Measurements from ENCODE around the gene CDH24.

Gene CDH24

DNA sequence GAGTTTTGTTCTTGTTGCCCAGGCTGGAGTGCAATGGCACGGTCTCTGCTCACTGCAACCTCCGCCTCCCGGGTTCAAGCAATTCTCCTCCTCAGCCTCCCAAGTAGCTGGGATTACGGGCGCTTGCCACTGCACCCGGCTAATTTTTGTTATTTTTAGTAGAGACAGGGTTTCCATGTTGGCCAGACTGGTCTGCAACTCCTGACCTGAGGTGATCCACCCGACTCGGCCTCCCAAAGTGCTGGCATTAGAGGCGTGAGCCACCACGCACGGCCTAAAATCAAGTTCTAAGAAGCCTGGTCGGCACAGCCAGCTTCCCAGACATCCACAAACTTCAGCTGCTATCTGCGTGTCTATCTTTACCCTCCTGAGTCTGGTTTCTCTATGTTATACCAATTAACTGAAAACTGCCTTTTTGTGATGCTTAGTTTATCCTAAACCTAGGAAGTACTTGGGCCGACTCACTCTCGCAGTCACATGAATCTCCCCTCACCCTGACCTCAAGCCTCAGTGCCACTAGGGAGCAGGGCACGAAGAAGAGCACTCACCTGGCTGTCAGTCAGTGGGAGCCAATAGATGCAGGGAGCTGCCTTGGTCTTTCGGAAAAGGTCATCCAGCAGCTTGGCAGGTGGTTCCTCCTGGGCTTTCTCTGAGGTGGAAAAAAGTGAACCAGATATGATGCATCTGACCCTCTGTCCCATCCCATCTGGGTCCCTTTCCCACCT is 3.4 kb upstream of the CDH24 start:
- DNase-seq: no peak

DNA sequence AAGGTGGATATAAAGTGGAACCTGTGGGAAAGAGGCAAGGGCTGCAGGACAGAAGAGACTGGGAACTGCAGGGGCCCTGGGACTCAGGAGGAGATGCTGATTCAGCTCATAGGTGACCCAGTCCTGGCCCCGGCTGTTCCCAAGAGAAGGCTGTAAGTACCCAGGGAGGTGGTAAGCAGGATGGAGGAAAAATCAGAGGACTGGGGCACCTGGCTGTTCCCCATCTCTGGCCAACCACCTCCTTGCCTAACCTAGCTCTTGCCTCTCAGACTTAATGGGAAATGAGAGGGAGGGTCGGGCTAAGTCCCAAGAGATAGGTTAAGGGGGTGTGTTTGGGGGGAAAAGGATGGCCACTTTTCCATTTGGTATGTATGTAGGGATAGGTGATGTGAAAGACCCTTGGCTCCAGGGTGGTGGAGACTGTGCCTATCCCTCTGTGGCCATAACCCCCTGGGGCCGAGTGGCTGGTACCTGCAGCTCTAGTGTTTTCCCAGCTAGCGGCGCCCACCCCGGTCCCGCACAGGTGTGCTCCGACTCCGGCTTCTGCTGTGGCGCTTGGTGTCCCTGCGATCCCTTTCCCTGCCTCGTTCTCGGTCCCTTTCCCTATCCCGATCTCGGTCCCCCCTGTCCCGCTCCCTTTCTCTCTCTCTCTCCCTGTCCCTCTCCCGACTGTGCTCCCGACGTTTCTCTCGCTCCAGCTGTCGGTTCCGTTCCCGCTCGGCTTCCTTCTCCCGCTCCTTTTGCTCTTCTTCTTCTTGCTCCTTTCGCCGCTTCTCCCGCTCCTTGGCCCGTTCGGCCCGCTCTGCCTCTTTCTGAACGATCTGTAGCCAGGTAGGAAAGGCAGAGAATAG is 1.6 kb upstream of the CDH24 start:
- no peak for DNase-seq

DNA sequence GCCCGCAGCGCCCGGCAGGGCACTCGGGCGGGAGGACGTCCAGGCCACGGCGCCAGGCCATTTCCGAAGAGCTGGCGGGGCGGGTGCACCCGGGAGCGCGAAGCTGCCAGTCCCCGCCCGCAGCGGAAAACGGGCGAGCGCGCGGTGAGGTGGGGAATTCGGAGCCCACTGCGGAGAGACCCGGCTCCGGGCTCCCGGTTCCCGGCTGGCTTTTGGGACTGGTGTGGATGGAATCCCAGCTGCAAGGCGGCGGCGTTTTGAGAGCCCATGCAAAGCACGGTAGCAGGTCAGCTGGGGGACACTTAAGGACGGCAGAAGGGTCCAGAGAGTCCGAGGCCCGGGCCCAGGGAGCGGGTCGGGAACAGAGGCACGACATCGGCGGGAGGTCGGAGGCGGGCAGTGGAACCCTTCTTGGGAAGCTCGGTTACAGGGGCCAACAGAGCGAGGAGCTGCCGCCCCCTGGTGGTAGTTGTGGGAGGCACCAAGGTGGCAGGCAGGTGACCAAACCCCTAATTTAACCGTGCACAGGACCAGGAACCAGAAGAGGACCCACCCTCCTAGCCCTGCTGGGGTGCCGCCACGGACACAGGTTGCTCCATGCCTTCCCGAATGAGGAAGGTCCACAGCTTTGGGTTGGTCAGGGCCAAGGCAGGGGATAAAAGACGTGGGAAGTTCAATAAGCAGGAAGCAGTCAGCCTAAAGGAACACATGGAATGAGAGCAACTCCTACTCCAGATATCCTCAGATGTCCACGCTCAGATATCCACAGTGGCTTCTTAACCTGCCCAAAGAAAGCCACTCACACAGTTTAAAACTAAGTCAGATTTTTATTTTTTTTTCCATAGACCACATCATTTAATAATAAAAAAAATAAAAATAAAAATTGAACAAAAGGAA is 685 bp upstream of the CDH24 start:
- DNase-seq: no peak

DNA sequence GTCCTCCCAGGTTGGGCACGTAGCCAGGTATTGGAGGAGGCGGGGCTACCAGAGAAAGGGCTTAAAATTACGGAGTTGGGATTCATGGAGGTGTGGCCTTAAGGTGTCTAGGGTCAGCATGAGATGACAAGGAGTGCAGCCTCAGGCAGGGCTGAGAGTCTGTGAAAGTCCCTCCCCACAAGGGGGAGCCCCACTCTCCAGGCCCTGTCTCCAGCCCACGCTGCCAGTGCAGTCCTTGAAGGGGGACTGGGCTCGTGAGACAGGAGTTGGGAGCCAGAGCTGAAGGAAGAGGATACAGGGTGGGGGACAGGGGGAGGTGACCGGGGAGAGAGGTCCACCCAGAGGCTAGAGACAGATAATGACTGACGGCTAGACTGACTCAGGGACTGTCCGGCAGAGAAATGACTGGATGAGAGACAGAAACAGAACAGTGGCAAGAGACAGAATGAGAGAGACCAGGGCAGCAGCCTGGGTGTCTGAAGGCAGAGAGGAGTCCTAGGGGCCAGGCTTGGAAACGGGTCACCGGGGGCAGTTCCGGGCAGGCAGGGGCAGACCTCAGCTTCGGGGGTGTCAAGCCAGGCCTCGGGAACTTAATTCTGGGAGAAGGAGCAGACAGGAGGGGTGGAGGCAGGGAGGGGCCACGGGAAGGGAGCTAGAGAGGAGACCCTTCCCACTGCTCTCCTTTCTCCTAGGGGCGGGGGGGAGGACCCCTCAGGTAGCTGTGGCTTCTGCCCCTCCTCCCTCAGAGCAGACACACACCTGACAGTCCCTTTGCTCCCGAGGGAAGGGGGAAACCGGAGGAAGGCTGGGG is 970 bp downstream of the CDH24 start:
- DNase-seq: no peak

DNA sequence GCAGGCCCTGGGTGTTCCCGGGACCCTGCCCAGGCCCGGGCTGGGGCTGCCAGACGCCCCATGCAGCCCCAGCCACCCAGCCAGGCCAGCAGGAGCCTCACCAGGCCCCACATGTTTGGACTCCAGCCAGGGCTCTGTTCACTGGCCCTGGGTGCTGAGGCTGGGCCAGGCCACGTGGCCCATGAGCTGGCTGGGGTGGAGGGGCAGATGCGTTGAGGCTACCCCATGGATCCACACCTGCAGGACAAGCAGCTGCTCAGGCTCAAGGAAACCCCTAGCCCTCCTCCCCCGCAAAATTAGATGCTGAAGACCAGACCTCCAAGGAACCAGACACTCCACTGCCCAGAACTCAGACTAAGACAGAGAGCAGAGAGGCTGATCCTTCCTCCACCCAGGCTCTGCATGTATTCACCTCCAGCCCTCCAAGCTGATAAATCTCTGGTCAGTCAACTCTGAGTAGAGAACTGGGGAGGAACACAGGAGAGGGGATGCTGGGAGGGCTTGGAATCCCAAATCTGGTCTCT is 1.6 kb downstream of the CDH24 start:
- no peak for DNase-seq

DNA sequence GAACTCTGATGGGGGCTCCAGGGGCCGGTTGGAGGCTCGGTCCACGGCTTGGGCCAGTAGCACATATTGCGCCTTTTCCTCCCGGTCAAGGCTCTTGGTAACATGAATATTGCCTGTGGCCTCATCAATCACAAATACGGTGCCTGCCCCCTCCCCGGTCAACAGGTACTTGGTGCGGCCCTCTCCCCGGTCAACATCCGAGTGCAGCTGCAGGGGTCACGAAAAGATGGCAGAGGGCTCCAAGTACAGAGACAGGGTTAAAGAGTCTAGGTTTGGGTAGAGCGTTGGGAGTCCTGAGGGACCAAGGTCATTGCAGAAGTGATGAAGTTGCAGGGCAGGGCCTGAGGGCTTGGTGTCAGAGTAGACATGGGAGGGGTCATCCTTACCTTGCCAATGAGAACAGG is 2.2 kb downstream of the CDH24 start:
- DNase-seq: no peak

DNA sequence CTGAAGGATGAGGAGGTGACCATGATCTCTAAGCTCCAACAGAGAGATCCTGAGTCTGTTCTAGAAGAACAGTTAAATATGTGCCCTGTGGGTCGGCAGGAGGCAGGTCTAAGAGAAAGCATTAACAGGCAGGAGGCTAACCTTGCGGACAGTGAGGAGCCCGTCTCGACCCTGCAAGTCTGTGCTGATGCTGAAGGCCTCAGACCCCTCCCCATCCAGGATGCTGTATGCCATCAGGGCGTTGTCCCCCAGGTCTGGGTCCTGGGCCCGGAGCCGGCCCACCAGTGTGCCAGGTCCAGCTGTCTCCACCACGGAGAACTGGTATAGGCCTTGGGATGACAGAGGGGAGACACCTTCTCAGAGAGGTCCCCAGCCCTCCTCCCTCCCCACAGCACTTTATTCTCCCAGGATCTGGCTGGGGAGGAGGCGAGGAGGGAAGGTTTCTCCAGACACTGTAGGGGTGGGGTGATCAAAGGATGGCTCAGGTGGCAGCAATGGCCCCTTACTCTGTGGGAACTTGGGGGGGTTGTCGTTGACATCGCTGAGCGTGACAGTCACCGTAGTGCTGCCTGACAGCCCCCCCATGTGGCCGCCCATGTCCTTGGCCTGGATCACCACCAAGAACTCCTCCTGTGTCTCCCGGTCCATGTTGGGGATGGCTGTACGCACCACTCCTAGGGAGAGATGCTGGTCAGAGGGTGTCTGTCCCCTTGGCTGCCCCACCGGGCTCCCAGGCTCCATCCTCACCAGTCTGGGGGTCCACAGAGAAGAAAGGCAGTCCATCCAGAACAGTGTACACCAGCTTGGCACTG is 3.1 kb downstream of the CDH24 start:
- DNase-seq: no peak

DNA sequence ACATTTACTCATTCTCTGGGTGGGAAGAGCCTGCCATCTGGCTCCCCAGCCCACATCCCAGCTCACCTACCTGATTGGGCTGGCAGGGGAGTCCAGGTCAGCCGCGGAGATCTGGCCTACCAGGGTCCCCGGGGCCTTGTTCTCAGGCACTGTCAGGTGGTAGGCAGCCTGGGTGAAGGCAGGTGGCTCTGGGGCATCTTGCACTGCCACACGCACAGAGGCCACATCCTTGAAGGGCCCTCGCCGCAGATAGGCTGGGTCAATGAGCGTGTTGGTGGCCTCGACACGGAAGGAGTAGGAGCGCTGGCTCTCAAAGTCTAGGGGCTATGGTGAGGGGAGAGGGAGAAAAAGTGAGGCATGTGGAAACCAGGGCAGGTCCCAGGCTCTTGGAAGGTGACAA is 3.9 kb downstream of the CDH24 start:
- DNase-seq: no peak

DNA sequence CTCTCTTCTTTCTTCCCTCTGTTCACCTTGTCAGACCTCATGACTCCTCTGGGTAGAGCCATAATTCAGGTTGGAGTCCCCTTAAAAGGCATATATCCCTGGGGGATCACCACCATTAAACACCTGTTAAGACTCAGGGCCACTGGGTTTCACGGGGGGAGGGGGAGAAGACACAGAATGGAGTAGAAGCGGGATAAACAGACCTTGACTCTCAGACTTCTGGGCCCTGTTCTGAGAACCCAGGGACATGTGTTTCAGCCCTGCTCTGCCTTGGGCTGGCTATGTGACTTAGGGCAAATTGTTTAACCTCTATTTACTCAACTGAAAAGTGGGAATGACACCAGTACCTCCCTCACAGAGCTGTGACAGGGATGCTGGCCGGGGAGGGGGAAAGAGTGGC is 4.6 kb downstream of the CDH24 start:
- no peak for DNase-seq

DNA sequence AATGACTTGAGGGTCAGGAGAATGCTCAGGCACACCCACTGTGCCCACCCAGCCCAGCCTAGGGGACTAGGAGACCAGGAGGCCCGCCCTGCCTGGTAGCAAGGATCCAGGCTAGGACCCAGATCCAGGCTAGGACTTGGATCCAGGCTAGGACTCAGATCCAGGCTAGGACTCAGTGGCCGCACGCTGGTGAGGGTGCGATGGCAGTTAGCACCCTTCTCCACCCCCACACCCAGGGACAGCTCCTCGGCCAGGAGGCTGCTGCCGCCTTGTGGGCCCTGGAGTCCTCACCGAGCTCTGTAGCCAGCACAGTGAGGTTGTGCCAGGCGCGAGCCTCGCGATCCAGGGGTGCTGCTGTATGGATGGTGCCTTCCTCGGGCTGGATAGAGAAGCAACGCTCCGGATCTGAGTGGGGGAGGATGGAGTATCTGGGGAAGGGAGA is 5.1 kb downstream of the CDH24 start:
- DNase-seq: no peak

DNA sequence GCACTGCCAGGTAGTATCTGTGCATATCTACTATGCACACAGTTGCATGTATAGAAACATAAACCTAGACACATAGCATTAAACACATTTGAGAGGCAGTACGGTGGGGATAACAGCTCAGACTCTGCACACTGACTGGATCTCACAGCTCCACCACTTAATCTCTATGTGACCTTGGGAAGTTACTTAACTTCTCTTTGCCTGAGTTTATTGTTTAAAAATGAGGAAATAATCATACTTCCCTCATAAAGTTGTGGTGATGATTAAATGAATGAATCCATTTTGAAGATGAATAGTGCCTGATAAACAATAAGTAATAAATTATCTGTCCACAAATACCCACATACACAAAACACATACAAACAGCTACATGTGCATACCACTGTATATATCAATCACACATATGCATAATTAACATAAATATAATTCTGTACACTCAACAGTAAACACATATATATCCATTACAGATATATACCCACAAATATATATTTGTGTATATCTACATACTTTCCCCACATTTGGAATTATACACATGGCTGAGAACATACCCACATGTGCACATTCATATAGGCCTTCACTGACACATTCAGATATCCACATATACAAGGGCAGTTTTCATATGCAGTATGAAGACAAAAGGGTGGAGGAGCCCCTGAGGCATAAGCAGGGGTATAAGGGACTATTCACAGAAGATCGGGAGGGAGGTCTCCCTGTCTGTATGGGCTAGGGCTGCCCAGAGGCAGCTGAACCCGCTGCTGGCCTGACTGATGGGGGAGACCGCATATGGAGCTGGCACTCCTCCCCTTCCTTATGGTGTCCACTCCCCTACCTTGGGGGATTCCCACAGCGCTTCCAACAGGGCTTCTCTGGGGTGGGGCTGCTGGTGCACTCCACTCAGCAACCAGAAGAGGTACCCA is 5.9 kb downstream of the CDH24 start:
- DNase-seq: no peak

DNA sequence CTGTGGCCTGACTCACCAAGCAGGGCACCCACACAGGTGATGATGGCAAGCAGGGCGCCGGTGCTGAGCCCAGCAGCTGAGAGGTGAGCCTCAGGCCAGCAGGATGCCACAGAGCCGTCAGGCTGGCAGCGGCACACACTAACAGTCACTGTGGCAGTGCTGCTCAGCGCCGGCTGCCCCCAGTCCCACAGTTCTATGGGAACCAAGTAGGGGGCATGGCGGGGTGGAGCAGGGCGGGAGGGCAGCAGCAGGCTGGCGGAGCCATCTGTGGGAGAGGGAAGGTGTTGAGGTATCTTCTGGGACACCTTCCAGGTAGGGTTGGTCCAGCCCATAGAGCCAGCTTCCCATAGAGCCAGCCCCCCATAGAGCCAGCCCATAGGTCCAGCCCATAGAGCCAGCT is 8.3 kb downstream of the CDH24 start:
- DNase-seq: no peak

DNA sequence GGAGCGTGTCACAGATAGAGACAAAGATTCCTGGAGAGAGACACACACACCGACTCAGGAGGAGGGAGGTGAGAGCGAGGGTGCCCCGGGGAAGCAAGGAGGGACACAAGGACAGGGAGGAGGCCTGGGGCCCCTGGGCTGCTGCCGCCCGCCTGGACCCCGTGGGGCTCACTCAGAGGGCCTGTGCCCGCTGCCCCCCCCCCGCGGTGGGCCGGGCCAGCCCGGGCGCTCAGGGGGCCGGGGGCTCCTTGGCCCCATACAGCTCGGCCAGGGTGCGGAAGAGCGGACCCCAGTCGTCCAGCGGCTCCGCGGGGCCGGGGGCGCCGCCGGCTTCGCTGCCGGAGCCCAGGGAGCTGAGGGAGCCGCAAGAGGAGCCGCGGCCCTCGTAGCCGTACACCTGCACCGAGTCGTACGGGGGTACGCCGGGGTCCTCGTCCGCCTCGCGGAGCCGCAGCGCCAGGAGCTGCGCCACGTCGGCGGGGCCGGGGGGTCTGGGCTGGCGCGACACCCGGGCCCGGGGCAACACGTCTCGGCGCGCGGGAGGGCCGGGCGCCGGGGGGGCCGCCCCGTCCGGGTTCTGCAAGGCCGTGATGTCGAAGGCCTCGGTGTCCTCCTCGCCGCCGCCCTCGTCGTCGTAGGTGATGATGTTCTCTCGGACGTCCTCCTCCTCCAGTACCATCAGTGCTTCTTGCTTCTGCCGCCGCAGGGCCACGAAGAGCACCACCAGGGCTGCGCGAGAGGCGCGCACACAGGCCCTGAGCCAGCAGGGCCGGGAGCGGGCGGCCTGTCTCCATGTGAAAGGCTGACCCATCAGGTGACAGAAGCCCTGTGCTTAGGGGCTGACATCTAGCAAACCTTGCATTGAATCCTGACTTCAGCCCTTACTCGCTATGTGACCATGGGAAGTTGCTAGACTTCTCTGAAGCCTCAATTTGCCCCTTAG is 9.3 kb downstream of the CDH24 start:
- DNase-seq: no peak

DNA sequence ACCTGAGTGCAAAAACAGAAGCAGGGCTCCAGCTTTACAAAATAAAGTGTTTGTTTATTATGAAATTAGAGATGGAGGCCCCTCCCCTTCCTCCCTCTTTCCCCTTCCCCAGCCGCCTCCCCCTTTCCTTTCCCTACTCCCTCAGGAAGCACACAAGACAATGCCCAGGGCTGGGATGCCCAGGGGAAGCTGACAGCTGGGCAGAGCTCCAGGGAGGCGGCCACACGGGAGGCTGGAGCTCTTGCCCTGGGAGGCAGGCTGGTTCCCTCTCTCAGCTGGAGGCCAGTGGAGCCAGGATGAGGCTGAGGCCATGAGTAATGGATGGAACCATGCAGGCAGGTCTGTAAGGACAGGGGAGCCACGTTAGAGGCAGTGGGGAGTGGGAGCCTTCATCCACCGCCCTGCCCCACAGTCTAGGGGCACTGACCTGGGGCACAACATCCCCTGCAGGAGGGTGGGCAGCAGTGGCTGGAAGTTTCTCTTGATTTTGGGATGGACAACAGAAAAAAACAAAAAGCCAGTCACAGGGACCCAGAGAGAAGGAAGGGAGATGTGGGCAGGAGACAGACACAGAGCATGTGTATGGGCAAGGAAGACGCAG is 10.2 kb downstream of the CDH24 start:
- DNase-seq: no peak

DNA sequence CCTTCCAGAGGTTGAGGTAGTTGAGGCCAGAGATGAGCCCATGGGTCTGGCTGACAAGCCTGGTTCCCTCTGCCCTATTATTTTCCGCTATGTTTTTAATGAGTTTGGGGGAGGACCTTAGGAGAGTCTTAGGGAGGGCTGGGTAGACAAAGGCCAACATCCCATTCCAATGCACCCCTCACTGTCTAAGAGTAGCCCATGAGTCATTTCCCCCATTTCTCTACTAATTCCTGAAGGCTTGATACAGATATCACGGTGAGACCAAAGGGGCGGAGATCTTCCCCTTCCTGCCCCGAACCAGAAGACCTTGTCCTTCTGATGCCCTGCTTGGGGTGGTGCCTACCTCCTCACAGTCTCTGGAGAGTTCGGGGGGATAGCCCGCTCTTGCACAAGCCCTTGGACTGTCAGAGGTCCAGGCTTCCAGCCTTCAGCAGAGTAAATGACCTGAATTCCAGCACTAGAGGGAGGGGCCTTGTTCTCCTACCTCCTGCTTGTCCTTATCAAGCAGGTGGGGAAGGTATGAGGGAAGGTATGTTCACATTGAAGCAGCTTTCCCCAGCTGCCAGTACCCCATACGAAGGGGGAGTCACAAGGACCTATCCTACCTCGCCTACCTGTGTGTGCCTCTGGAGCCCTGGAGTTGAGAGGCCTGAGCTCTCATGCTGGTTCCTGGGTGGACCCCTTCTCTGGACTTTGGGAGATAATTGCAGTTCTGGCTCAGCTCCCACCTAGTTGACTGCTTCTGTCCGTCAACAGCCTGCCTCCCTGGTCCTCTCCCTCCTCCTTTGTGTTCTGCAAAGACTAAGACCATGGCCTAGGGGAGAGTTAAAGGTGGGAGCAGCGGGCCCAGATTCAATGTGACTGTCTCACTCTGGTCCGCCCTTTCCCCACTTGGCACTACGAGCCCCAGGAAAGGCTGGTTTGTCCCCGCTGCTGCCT is 11.6 kb downstream of the CDH24 start:
- no peak for DNase-seq

DNA sequence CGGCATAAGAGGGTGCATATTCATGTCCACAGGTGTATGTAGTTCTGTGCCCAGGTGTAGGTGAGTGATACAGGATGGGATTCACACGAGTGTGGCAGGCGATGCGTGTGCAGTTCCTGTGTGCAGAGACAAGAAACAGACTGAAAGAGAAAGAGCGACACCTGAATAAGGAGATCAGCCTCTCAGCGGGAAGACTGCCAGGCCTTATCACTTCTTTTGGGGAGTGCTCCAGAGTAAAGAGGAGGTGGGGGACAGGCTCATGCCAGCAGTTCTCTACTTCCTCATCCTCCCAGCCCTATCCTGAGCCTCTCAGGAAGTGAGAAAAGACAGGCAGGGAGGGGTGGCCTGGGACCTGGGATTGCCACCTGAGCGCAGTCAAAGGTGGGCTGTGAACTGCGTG is 12.5 kb downstream of the CDH24 start:
- DNase-seq: no peak

DNA sequence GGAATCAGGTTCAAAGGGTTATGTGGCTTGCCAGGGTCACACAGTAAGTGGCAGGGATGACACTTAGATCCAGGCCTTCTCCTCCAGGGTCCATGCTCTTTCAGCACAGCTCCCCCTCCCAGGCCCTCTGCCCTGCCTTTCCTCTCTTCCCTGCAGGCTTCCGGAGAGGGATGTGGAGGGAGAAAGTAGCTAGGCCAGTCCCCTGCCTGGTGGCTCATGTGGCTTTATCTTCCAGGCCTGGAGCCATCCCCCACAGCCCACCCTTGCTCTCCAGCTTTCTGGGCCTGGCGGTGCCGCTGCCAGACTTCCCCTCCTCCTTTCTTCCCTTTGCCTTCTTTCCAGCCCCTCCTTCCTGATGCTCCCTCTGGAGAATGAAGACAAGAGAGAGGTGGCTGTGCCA is 13.6 kb downstream of the CDH24 start:
- DNase-seq: no peak
